ENCODE measurements around the gene CENPN.

CENPN gene

GRCh38 chr16:81080233-81080632 is 73.2 kb downstream of the CENPN start:
- H3K9ac ChIP-seq (ENCODE audit: low read depth, low read length): no peak overlapping the region
- H3K27ac ChIP-seq (ENCODE audit: low read depth, low read length): no peak overlapping the region
- H3K4me1 ChIP-seq (ENCODE audit: control insufficient read depth, insufficient read depth, low read length): 0 out of 2 replicates have a peak, but pooled peaks cover 5% of the 10 kb centered on the region
- no peak overlapping the region for H3K4me3 ChIP-seq (ENCODE audit: low read depth, low read length)
- H3K36me3 ChIP-seq (ENCODE audit: control insufficient read depth, insufficient read depth, low read length): peaks cover 30% of the 10 kb centered on the region
- no peaks in the 10 kb centered on the region for H3K27me3 ChIP-seq (ENCODE audit: control insufficient read depth, insufficient read depth, low read length)
- H3K9me3 ChIP-seq (ENCODE audit: control insufficient read depth, insufficient read depth, low read length): no peaks in the 10 kb centered on the region

- H3K9me3 ChIP-seq (ENCODE audit: control insufficient read depth, insufficient read depth, low read length): no peaks in the 10 kb centered on the region
- no peaks in the 10 kb centered on the region for H3K27me3 ChIP-seq (ENCODE audit: control insufficient read depth, insufficient read depth, low read length)
- no peak overlapping the region for H3K4me3 ChIP-seq (ENCODE audit: low read depth, low read length)
- H3K27ac ChIP-seq (ENCODE audit: low read depth, low read length): no peak overlapping the region
- 0 out of 2 replicates have a peak, but pooled peaks cover 4% of the 10 kb centered on the region for H3K4me1 ChIP-seq (ENCODE audit: control insufficient read depth, insufficient read depth, low read length)
- H3K36me3 ChIP-seq (ENCODE audit: control insufficient read depth, insufficient read depth, low read length): peaks cover 33% of the 10 kb centered on the region
- H3K9ac ChIP-seq (ENCODE audit: low read depth, low read length): no peak overlapping the region
Measured at GRCh38 chr16:81081014-81081413, 74.0 kb downstream of the CENPN start.

All from HUES48 (cell line).